ENCODE results near the gene ARL11. TPM values are rescaled to one million over a fixed set of nuclear protein-coding genes. Genes with fewer than 3 reads are reported as not detected.

The ARL11 gene
- total RNA-seq, 2 donors from 2014 or later = 0.05 to 0.40 TPM

- Histone ChIP-seq H3K36me3 (no peaks in the 10 kb centered on the region), H3K4me3 (no peak overlapping the region), H3K4me1 (replicated peaks) (no peaks in the 10 kb centered on the region), H3K9me3 (no peaks in the 10 kb centered on the region), H3K27me3 (replicated peaks; ENCODE audit: insufficient read depth) (no peaks in the 10 kb centered on the region), H3K27ac (no peak overlapping the region)
- intact Hi-C loops (cut with DNase I) = no loop called here
- TF ChIP-seq CTCF (IDR thresholded peaks at IDR 0.05) (no peak), POLR2AphosphoS5 (IDR thresholded peaks at IDR 0.05) (no peak), POLR2A (IDR thresholded peaks at IDR 0.05) (no peak)
- 58% methylated on average over 9 of the region's 9 CpGs for WGBS
- peak; percentile 7 for DNase-seq (ENCODE audit: low spot score)
Measured at GRCh38 chr13:49657241-49657641, 28.9 kb downstream of the ARL11 start.

GRCh38 chr13:49664606-49665005, 36.3 kb downstream of the ARL11 start:
- H3K27ac ChIP-seq = no peak overlapping the region
- H3K36me3 ChIP-seq = no peaks in the 10 kb centered on the region
- WGBS = 74% methylated on average over 4 of the region's 4 CpGs
- TF ChIP-seq CTCF (IDR thresholded peaks at IDR 0.05) (no peak), POLR2AphosphoS5 (IDR thresholded peaks at IDR 0.05) (no peak), POLR2A (IDR thresholded peaks at IDR 0.05) (no peak)
- no peak overlapping the region for H3K4me3 ChIP-seq
- no peaks in the 10 kb centered on the region for H3K9me3 ChIP-seq
- H3K27me3 ChIP-seq (replicated peaks; ENCODE audit: insufficient read depth) = no peaks in the 10 kb centered on the region
- intact Hi-C loops (cut with DNase I) = no loop called here
- DNase-seq (ENCODE audit: low spot score) = no peak
- no peaks in the 10 kb centered on the region for H3K4me1 ChIP-seq (replicated peaks)

GRCh38 chr13:49667773-49668172, 39.5 kb downstream of the ARL11 start:
- intact Hi-C loops (cut with DNase I) = no loop called here
- Histone ChIP-seq H3K4me3 (no peak overlapping the region), H3K27me3 (replicated peaks; ENCODE audit: insufficient read depth) (no peaks in the 10 kb centered on the region), H3K27ac (no peak overlapping the region), H3K36me3 (no peaks in the 10 kb centered on the region), H3K9me3 (no peaks in the 10 kb centered on the region), H3K4me1 (replicated peaks) (no peaks in the 10 kb centered on the region)
- TF ChIP-seq POLR2A (IDR thresholded peaks at IDR 0.05) (no peak), POLR2AphosphoS5 (IDR thresholded peaks at IDR 0.05) (no peak), CTCF (IDR thresholded peaks at IDR 0.05) (no peak)
- DNase-seq (ENCODE audit: low spot score) = no peak
- 58% methylated on average over 2 of the region's 2 CpGs for WGBS

GRCh38 chr13:49669735-49670309, 41.5 kb downstream of the ARL11 start:
- peak; percentile 65 for DNase-seq (ENCODE audit: low spot score)
- H3K4me3 ChIP-seq = no peak overlapping the region
- WGBS = 35% methylated on average over 5 of the region's 5 CpGs
- intact Hi-C loops (cut with DNase I) = loop anchor here (5.0 kb wide), 1 partner anchor 177 kb away; no protein-coding TSS in a partner anchor
- H3K36me3 ChIP-seq = no peaks in the 10 kb centered on the region
- H3K27ac ChIP-seq = no peak overlapping the region
- H3K9me3 ChIP-seq = no peaks in the 10 kb centered on the region
- H3K27me3 ChIP-seq (replicated peaks; ENCODE audit: insufficient read depth) = no peaks in the 10 kb centered on the region
- no peaks in the 10 kb centered on the region for H3K4me1 ChIP-seq (replicated peaks)
- peak; percentile 15 to 68 (median 50) for TF ChIP-seq CTCF (IDR thresholded peaks at IDR 0.05)
- peak; percentile 56 for TF ChIP-seq POLR2AphosphoS5 (IDR thresholded peaks at IDR 0.05)
- no peak for TF ChIP-seq POLR2A (IDR thresholded peaks at IDR 0.05)

GRCh38 chr13:49670828-49671227, 42.5 kb downstream of the ARL11 start:
- Histone ChIP-seq H3K27me3 (replicated peaks; ENCODE audit: insufficient read depth) (no peaks in the 10 kb centered on the region), H3K9me3 (no peaks in the 10 kb centered on the region), H3K27ac (no peak overlapping the region), H3K36me3 (no peaks in the 10 kb centered on the region), H3K4me1 (replicated peaks) (no peaks in the 10 kb centered on the region), H3K4me3 (no peak overlapping the region)
- WGBS = 61% methylated on average over 5 of the region's 5 CpGs
- TF ChIP-seq POLR2A (IDR thresholded peaks at IDR 0.05) (no peak), POLR2AphosphoS5 (IDR thresholded peaks at IDR 0.05) (no peak), CTCF (IDR thresholded peaks at IDR 0.05) (no peak)
- no peak for DNase-seq (ENCODE audit: low spot score)
- intact Hi-C loops (cut with DNase I) = loop anchor here (5.0 kb wide), 1 partner anchor 176 kb away; no protein-coding TSS in a partner anchor
